Neural cell (in vitro differentiated cells): ENCODE results near the gene USP3. TPM values are rescaled to one million over a fixed set of nuclear protein-coding genes. Genes with fewer than 3 reads are reported as not detected.

ENCODE experiments used
- H2AFZ ChIP-seq: fragments of 200-600, 300-800 bp; sonication (generic), shearing (Covaris generic); 2 replicates; pipeline ENCODE4 v1.6.0; 2014; ENCODE audit warnings: low read depth, mild to moderate bottlenecking, antibody characterized with exemption, low read length, moderate library complexity
- H3F3A ChIP-seq: fragments of 200-600 bp; shearing (Covaris generic); 2 replicates; pipeline ENCODE4 v1.6.1; 2016; ENCODE audit warnings: mild to moderate bottlenecking, moderate library complexity, mixed read lengths, antibody characterized with exemption, low read length; ENCODE audit not compliant: insufficient read depth, poor library complexity, severe bottlenecking
- H3K27ac ChIP-seq: fragments of 200-600, 300-800 bp; sonication (generic), shearing (Covaris generic); 2 replicates; pipeline ENCODE4 v1.5.1; 2014; ENCODE audit warnings: mild to moderate bottlenecking, low read length, moderate library complexity
- H3K27me3 ChIP-seq: fragments of 300-800, 200-600 bp; sonication (generic), shearing (Covaris generic); 2 replicates; pipeline ENCODE4 v1.6.0; 2014; ENCODE audit warnings: mild to moderate bottlenecking, low read depth, low read length, moderate library complexity; ENCODE audit not compliant: insufficient read depth
- H3K36me3 ChIP-seq: fragments of 300-800, 200-600 bp; sonication (generic), shearing (Covaris generic); 2 replicates; pipeline ENCODE4 v1.5.1; 2014; ENCODE audit warnings: mild to moderate bottlenecking, antibody characterized with exemption, low read length, moderate library complexity; ENCODE audit not compliant: insufficient read depth
- H3K4me2 ChIP-seq: fragments of 300-800, 200-600 bp; sonication (generic), shearing (Covaris generic); 2 replicates; pipeline ENCODE4 v1.6.0; 2014; ENCODE audit warnings: mild to moderate bottlenecking, low read length
- H3K4me3 ChIP-seq: fragments of 300-800, 200-600 bp; sonication (generic), shearing (Covaris generic); 2 replicates; pipeline ENCODE4 v1.5.1; 2014; ENCODE audit warnings: mild to moderate bottlenecking, low read length, moderate library complexity
- H3K79me2 ChIP-seq: fragments of 200-600 bp; shearing (Covaris generic); replicated peaks from 2 replicates; pipeline ENCODE4 v1.6.0; 2014; ENCODE audit warnings: mild to moderate bottlenecking, low read length, moderate library complexity; ENCODE audit not compliant: insufficient read depth
- H3K9ac ChIP-seq: fragments of 300-800, 200-600 bp; sonication (generic), shearing (Covaris generic); 2 replicates; pipeline ENCODE4 v1.6.1; 2016; ENCODE audit warnings: mild to moderate bottlenecking, low read length, mixed read lengths
- H3K9me2 ChIP-seq: fragments of 200-600 bp; shearing (Covaris generic); 2 replicates; pipeline ENCODE4 v1.6.1; 2016; ENCODE audit warnings: mild to moderate bottlenecking, low read length, mixed read lengths; ENCODE audit not compliant: insufficient read depth
- H3K9me3 ChIP-seq: fragments of 200-600, 300-800 bp; sonication (generic), shearing (Covaris generic); 2 replicates; pipeline ENCODE4 v1.6.1; 2016; ENCODE audit warnings: mild to moderate bottlenecking, mixed run types, low read length, moderate library complexity, mixed read lengths
- H4K20me1 ChIP-seq: fragments of 200-600 bp; shearing (Covaris generic); 2 replicates; pipeline ENCODE4 v1.6.1; 2016; ENCODE audit warnings: mild to moderate bottlenecking, mixed run types; ENCODE audit not compliant: insufficient read depth
- EP300 ChIP-seq: fragments of 450-650 bp; conservative IDR thresholded peaks from 2 replicates; pipeline ENCODE4 v1.6.1; 2014; ENCODE audit warnings: antibody characterized with exemption, mild to moderate bottlenecking, moderate library complexity; ENCODE audit not compliant: poor library complexity, severe bottlenecking
- EZH2 ChIP-seq: fragments of 200-600, 300-800 bp; shearing (Covaris generic), sonication (generic); IDR thresholded peaks from 2 replicates; pipeline ENCODE4 v1.6.1; 2014; ENCODE audit warnings: antibody characterized with exemption, low read length, borderline replicate concordance, mild to moderate bottlenecking; ENCODE audit not compliant: insufficient read depth, poor library complexity, severe bottlenecking
- MXI1 ChIP-seq: fragments of 450-650 bp; conservative IDR thresholded peaks from 2 replicates; pipeline ENCODE4 v1.6.1; 2014; ENCODE audit warnings: antibody characterized with exemption, mild to moderate bottlenecking; ENCODE audit not compliant: poor library complexity, severe bottlenecking
- POLR2AphosphoS5 ChIP-seq: IDR thresholded peaks from 2 replicates; pipeline ENCODE4 v1.6.1; 2012
- RAD21 ChIP-seq: fragments of 450-650 bp; conservative IDR thresholded peaks from 2 replicates; pipeline ENCODE4 v1.6.1; 2014; ENCODE audit warnings: antibody characterized with exemption, mild to moderate bottlenecking, moderate library complexity
- SMC3 ChIP-seq: fragments of 450-650 bp; conservative IDR thresholded peaks from 2 replicates; pipeline ENCODE4 v1.6.1; 2014; ENCODE audit warnings: antibody characterized with exemption, mild to moderate bottlenecking, moderate library complexity; ENCODE audit not compliant: poor library complexity
- TAF1 ChIP-seq: IDR thresholded peaks from 2 replicates; pipeline ENCODE4 v1.6.1; 2012; ENCODE audit warnings: low read depth
- polyA plus RNA-seq: library from polyadenylated mRNA; depleted of rRNA; stranded (reverse); fragments of >200 nt; gene quantifications from 2 replicates; pipeline ENCODE4 v1.2.3, GENCODE V29; 2014
- TF ChIP-seq, protein P1 (sequence below): IDR thresholded peaks from 2 replicates; pipeline ENCODE4 v1.6.1; 2012; ENCODE audit warnings: borderline replicate concordance
- TF ChIP-seq, protein P2 (sequence below): fragments of 450-650 bp; IDR thresholded peaks from 2 replicates; pipeline ENCODE4 v1.5.1; 2014; ENCODE audit warnings: antibody characterized with exemption, mild to moderate bottlenecking, moderate library complexity; ENCODE audit not compliant: poor library complexity, severe bottlenecking

The USP3 gene
- polyA plus RNA-seq, 1 donor from 2014 or later, result 68.0 TPM

DNA sequence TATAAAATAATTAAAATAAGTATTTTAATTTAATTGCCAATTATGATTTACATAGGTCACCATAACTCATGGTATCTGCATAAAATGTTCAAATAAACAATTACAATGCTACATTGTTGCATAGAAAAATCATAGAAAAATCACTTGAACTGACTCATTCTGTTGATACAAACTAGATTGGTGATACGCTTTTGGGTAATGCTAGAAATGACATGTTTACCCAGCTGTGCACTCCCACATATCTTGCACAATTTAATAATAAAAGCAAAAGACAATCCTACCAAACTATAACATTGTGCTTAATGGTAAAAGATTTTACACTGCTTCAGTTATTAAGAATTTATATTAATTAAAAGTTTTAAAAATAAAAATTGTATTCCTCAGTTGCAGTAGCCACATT, 47.0 kb downstream of the USP3 start:
- no peaks in the 10 kb centered on the region for H3K9me2 ChIP-seq
- no peaks in the 10 kb centered on the region for H3K9me3 ChIP-seq
- peaks cover 24% of the 10 kb centered on the region for H3K79me2 ChIP-seq
- no peaks in the 10 kb centered on the region for H3F3A ChIP-seq
- H3K4me3 ChIP-seq, result no peak overlapping the region
- H3K27ac ChIP-seq, result no peak overlapping the region
- H3K27me3 ChIP-seq, result no peaks in the 10 kb centered on the region
- TF ChIP-seq EP300, result no peak
- TF ChIP-seq, protein P1, sequence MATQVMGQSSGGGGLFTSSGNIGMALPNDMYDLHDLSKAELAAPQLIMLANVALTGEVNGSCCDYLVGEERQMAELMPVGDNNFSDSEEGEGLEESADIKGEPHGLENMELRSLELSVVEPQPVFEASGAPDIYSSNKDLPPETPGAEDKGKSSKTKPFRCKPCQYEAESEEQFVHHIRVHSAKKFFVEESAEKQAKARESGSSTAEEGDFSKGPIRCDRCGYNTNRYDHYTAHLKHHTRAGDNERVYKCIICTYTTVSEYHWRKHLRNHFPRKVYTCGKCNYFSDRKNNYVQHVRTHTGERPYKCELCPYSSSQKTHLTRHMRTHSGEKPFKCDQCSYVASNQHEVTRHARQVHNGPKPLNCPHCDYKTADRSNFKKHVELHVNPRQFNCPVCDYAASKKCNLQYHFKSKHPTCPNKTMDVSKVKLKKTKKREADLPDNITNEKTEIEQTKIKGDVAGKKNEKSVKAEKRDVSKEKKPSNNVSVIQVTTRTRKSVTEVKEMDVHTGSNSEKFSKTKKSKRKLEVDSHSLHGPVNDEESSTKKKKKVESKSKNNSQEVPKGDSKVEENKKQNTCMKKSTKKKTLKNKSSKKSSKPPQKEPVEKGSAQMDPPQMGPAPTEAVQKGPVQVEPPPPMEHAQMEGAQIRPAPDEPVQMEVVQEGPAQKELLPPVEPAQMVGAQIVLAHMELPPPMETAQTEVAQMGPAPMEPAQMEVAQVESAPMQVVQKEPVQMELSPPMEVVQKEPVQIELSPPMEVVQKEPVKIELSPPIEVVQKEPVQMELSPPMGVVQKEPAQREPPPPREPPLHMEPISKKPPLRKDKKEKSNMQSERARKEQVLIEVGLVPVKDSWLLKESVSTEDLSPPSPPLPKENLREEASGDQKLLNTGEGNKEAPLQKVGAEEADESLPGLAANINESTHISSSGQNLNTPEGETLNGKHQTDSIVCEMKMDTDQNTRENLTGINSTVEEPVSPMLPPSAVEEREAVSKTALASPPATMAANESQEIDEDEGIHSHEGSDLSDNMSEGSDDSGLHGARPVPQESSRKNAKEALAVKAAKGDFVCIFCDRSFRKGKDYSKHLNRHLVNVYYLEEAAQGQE, result no peak
- no peak for TF ChIP-seq MXI1
- no peak for TF ChIP-seq TAF1
- no peak overlapping the region for H2AFZ ChIP-seq
- H4K20me1 ChIP-seq, result no peaks in the 10 kb centered on the region
- H3K9ac ChIP-seq, result no peak overlapping the region
- no peak overlapping the region for H3K4me2 ChIP-seq
- H3K36me3 ChIP-seq, result peaks cover 10% of the 10 kb centered on the region

GRCh38 chr15:63553388-63553791, 49.0 kb downstream of the USP3 start:
- Histone ChIP-seq H3K4me3 (no peak overlapping the region), H3K9me2 (no peaks in the 10 kb centered on the region), H3K36me3 (peaks cover 16% of the 10 kb centered on the region), H3K9ac (no peak overlapping the region), H3K27me3 (no peaks in the 10 kb centered on the region), H3K4me2 (no peak overlapping the region), H3K9me3 (no peaks in the 10 kb centered on the region), H4K20me1 (no peaks in the 10 kb centered on the region), H3F3A (no peaks in the 10 kb centered on the region), H3K27ac (no peak overlapping the region), H2AFZ (no peak overlapping the region), H3K79me2 (peaks cover 26% of the 10 kb centered on the region)
- TF ChIP-seq EZH2 (no peak), SMC3 (no peak), MXI1 (no peak), TAF1 (no peak), POLR2AphosphoS5 (no peak), RAD21 (no peak), EP300 (no peak)
- TF ChIP-seq, protein P2, sequence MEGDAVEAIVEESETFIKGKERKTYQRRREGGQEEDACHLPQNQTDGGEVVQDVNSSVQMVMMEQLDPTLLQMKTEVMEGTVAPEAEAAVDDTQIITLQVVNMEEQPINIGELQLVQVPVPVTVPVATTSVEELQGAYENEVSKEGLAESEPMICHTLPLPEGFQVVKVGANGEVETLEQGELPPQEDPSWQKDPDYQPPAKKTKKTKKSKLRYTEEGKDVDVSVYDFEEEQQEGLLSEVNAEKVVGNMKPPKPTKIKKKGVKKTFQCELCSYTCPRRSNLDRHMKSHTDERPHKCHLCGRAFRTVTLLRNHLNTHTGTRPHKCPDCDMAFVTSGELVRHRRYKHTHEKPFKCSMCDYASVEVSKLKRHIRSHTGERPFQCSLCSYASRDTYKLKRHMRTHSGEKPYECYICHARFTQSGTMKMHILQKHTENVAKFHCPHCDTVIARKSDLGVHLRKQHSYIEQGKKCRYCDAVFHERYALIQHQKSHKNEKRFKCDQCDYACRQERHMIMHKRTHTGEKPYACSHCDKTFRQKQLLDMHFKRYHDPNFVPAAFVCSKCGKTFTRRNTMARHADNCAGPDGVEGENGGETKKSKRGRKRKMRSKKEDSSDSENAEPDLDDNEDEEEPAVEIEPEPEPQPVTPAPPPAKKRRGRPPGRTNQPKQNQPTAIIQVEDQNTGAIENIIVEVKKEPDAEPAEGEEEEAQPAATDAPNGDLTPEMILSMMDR, result no peak
- TF ChIP-seq, protein P1, result no peak
